Measurements from ENCODE around the gene MORC2.

The MORC2 gene

DNA sequence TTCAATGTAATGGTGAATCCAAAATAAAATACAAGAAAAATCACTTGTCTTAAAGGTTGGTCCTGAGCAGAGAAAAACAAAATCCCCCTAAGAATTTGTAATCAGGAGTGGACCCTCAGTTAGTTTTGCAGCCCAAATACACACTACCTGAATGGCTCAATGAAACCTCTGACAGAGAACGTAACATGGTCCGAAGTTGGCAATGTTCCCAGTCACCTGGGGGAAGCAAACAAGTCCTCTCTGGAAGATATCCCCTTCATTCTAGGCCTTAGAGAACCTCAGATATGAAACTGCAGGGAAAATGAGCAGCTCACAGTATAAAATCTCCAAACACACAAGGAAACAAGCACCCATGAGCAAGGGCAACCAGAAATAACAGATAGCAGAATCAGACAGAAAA is 58.2 kb downstream of the MORC2 start:
- Mint-ChIP-seq H3K9me3 (peaks cover 2% of the 10 kb centered on the region), H3K27ac (no peak overlapping the region), H3K4me3 (no peak overlapping the region), H3K36me3 (ENCODE audit: low read depth) (peaks cover 9% of the 10 kb centered on the region), H3K27me3 (ENCODE audit: low read depth) (no peaks in the 10 kb centered on the region), H3K4me1 (no peaks in the 10 kb centered on the region)
- TF ChIP-seq CTCF (IDR thresholded peaks at IDR 0.05; ENCODE audit: unreplicated experiment in 3 of 3) = no peak

DNA sequence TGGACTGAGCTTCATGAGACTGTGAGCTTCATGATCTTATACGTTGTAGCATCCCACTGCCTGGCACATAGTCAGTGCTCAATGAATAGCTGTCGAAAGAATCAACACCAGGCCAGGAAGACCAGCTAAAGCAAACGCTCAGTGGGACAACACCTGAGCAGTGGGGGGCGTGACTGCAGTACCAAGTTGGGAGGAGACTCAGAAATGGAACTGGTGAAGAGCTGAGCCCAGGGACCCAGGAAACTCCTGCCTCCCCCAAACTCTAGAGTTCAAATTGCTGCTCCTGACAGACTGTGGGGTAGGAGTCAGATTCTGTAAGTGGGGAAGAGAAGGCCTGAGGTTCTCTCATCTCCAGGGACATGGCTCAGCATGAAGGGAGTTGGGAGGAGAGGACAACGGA is 59.3 kb downstream of the MORC2 start:
- peaks cover under 1% of the 10 kb centered on the region for H3K4me1 Mint-ChIP-seq
- H3K27ac Mint-ChIP-seq = no peak overlapping the region
- no peak for TF ChIP-seq CTCF (IDR thresholded peaks at IDR 0.05; ENCODE audit: unreplicated experiment in 3 of 3)
- peaks cover 9% of the 10 kb centered on the region for H3K36me3 Mint-ChIP-seq (ENCODE audit: low read depth)
- H3K9me3 Mint-ChIP-seq = peaks cover 2% of the 10 kb centered on the region
- no peak overlapping the region for H3K4me3 Mint-ChIP-seq
- no peaks in the 10 kb centered on the region for H3K27me3 Mint-ChIP-seq (ENCODE audit: low read depth)

GRCh38 chr22:30908051-30908461 is 60.5 kb downstream of the MORC2 start:
- TF ChIP-seq CTCF (IDR thresholded peaks at IDR 0.05; ENCODE audit: unreplicated experiment in 3 of 3) = no peak
- Mint-ChIP-seq H3K4me1 (peaks cover 4% of the 10 kb centered on the region), H3K4me3 (no peak overlapping the region), H3K27ac (no peak overlapping the region), H3K9me3 (peaks cover 2% of the 10 kb centered on the region), H3K36me3 (ENCODE audit: low read depth) (peaks cover 15% of the 10 kb centered on the region), H3K27me3 (ENCODE audit: low read depth) (no peaks in the 10 kb centered on the region)

GRCh38 chr22:30906946-30907345 is 61.6 kb downstream of the MORC2 start:
- no peak overlapping the region for H3K4me3 Mint-ChIP-seq
- peaks cover 2% of the 10 kb centered on the region for H3K9me3 Mint-ChIP-seq
- H3K36me3 Mint-ChIP-seq (ENCODE audit: low read depth) = peaks cover 22% of the 10 kb centered on the region
- no peaks in the 10 kb centered on the region for H3K27me3 Mint-ChIP-seq (ENCODE audit: low read depth)
- no peak for TF ChIP-seq CTCF (IDR thresholded peaks at IDR 0.05; ENCODE audit: unreplicated experiment in 3 of 3)
- no peak overlapping the region for H3K27ac Mint-ChIP-seq
- peaks cover 4% of the 10 kb centered on the region for H3K4me1 Mint-ChIP-seq

DNA sequence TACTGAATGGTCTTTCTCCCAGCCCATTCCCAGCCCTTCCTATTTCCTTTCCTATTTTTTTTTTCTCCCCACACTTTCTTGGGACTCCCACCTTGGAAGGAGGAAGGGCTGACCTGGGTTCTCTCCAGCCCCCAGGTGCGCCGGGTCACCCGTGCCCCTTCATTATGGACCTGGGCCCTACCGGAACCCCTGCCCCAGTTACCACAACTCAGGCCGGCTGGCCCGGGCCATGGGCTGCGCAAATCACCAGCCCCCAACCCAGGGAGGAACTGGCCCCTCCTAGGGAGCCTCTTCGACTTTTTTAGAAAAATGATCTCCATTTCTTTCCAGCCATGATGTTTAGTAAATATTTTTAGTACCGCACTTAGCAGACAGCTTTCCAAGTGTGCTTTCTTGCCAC is 62.2 kb downstream of the MORC2 start:
- no peak for TF ChIP-seq CTCF (IDR thresholded peaks at IDR 0.05; ENCODE audit: unreplicated experiment in 3 of 3)
- no peak overlapping the region for H3K4me3 Mint-ChIP-seq
- H3K27ac Mint-ChIP-seq = no peak overlapping the region
- H3K27me3 Mint-ChIP-seq (ENCODE audit: low read depth) = no peaks in the 10 kb centered on the region
- H3K9me3 Mint-ChIP-seq = peaks cover 4% of the 10 kb centered on the region
- H3K36me3 Mint-ChIP-seq (ENCODE audit: low read depth) = peaks cover 25% of the 10 kb centered on the region
- H3K4me1 Mint-ChIP-seq = peaks cover 4% of the 10 kb centered on the region

DNA sequence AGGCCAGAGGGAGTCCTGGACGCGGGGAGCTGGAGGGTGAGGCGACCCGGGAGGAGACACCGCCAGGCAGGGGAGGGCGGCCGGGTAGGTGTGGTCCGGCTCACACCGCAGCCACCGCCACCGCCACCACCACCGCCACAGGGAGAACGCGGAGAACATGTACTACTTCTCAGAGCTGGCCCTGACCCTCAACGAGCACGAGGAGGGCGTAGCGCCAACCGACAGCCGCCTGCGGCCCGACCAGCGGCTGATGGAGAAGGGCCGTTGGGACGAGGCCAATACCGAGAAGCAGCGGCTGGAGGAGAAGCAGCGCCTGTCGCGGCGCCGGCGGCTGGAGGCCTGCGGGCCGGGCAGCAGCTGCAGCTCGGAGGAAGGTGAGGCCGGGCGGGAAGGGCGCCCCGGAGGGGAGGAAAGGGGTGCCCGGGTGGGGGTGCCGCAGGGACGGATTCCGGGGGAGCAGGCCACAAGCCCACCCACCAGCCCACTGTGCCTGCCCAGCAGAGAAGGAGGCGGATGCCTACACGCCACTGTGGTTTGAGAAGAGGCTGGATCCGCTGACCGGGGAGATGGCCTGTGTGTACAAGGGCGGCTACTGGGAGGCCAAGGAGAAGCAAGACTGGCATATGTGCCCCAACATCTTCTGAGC is 62.8 kb downstream of the MORC2 start:
- peaks cover 25% of the 10 kb centered on the region for H3K36me3 Mint-ChIP-seq (ENCODE audit: low read depth)
- H3K4me1 Mint-ChIP-seq = peaks cover 4% of the 10 kb centered on the region
- H3K27ac Mint-ChIP-seq = no peak overlapping the region
- TF ChIP-seq CTCF (IDR thresholded peaks at IDR 0.05; ENCODE audit: unreplicated experiment in 3 of 3) = no peak
- no peaks in the 10 kb centered on the region for H3K27me3 Mint-ChIP-seq (ENCODE audit: low read depth)
- H3K4me3 Mint-ChIP-seq = no peak overlapping the region
- H3K9me3 Mint-ChIP-seq = peaks cover 4% of the 10 kb centered on the region

Measured in nephron (organoid).